Measurements from ENCODE around the gene SMARCD2.
"Not testable (repeated sequence)": the region's sequence is repeated elsewhere in the genome, so short reads cannot be mapped to it uniquely, and the experiment has no call there.

SMARCD2 gene

GRCh38 chr17:63800783-63801182, 41.7 kb downstream of the SMARCD2 start:
- DNase-seq = no peak

- no peak for DNase-seq
Observed at GRCh38 chr17:63798572-63799106, 43.8 kb downstream of the SMARCD2 start.

- not testable (repeated sequence) for DNase-seq
Observed at GRCh38 chr17:63796375-63796774, 46.1 kb downstream of the SMARCD2 start.

- DNase-seq = no peak
Observed at GRCh38 chr17:63792055-63792729, 50.3 kb downstream of the SMARCD2 start.

GRCh38 chr17:63790057-63790456, 52.4 kb downstream of the SMARCD2 start:
- no peak for DNase-seq

DNA sequence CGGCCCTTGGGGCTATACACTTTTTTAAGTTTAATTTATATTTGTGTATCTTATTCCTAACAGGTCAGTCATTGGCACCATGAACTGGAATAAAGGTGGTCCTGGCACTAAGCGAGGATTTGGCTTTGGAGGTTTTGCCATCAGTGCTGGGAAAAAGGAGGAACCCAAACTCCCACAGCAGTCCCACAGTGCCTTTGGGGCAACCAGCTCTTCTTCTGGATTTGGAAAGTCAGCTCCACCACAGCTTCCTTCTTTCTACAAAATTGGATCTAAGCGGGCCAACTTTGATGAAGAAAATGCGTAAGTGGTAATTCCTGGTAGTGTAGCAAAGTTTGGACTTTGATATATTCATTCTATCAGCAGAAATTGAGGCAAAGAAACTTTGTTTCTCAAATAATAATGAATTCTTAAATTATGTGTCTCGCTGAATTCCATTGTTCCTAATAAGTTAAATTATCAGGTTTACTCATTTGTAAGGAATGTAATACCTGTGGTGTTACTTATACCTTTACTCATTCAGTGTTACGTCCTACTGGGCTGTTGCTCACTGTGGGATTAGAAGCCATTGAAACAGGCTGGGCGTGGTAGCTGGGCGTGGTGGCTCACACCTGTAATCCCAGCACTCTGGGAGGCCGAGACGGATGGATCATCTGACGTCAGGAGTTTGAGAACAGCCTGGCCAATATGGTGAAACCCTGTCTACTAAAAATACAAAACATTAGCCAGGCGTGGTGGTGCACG, 55.3 kb downstream of the SMARCD2 start:
- peak; percentile 68 to 76 for DNase-seq

- no peak for DNase-seq
Observed at GRCh38 chr17:63786117-63786516, 56.4 kb downstream of the SMARCD2 start.

DNA sequence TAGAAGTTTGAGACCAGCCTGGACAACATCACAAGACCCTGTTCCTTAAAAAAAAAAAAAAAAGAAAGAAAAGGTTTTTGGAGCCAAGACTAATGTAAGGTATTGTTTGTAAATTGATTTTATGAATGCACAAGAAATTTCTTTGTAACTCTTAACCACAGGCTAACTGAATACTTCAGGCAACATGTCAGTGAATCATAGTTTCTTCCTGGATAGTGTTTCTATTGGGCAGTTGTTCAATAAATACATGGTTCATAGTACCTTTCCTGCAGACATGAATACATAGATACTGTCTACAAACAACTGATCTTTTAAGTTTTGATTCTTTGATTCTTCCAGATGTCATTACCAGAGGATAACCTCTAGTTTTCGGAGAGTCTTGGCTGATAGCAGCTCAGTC, 56.9 kb downstream of the SMARCD2 start:
- DNase-seq = no peak

- no peak for DNase-seq
Observed at GRCh38 chr17:63783522-63783921, 59.0 kb downstream of the SMARCD2 start.

Data from inflammatory macrophage (primary cell).